Measurements from ENCODE around the gene FRMD1. TPM values are rescaled to one million over a fixed set of nuclear protein-coding genes. Genes with fewer than 3 reads are reported as not detected.

The FRMD1 gene
- total RNA-seq, 4 donors from 2014 or later, result 0.79 to 4.8 (median 1.7) TPM

DNA sequence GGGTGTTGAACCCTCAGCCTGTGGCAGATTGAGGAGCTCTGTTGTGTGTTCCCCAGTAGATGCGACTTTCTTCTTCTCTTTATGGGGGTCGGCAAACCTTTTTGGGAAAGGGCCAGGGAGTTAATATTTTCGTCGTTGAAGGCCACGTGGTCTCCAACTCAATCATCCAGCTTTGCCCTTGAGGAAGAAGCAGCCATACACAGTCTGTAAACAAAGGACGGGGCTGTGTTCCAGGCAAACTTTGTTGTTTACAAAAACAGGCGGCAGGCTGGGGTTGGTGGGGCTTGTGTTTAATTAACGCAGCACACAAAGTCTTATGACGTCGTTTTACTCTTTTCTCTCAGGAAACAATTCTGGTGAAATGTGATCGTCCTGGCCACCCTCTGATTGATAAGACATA is 61.4 kb downstream of the FRMD1 start:
- DNase-seq (ENCODE audit: low spot score), result no peak
- no peak for ATAC-seq (ENCODE audit: low FRiP score)
- TF ChIP-seq, protein P1, sequence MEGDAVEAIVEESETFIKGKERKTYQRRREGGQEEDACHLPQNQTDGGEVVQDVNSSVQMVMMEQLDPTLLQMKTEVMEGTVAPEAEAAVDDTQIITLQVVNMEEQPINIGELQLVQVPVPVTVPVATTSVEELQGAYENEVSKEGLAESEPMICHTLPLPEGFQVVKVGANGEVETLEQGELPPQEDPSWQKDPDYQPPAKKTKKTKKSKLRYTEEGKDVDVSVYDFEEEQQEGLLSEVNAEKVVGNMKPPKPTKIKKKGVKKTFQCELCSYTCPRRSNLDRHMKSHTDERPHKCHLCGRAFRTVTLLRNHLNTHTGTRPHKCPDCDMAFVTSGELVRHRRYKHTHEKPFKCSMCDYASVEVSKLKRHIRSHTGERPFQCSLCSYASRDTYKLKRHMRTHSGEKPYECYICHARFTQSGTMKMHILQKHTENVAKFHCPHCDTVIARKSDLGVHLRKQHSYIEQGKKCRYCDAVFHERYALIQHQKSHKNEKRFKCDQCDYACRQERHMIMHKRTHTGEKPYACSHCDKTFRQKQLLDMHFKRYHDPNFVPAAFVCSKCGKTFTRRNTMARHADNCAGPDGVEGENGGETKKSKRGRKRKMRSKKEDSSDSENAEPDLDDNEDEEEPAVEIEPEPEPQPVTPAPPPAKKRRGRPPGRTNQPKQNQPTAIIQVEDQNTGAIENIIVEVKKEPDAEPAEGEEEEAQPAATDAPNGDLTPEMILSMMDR (IDR thresholded peaks at IDR 0.05), result no peak

GRCh38 chr6:168016721-168017525 is 62.1 kb downstream of the FRMD1 start:
- DNase-seq (ENCODE audit: low spot score), result no peak
- TF ChIP-seq, protein P1 (IDR thresholded peaks at IDR 0.05), result no peak
- ATAC-seq (ENCODE audit: low FRiP score), result no peak

DNA sequence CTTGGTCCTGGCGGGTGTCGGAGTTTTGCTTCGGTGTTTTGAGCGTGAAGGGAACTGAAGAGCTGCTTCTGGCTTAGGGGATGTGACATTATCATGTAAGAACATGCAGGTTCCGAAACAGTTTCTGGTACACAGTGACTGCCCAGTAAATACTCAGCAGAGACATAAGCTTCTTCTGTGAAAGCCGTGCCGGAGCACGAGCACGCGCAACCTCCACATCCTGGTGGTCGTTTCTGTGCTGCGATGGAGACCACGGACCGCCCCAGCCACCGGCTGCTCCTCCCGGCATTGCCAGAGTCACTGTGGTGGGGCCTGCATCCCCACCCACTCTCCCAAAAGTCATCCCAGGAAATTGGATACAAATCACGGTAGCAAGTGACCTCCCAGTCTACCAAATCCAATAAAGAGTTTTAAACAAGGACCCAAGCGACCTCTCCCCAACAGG is 62.8 kb downstream of the FRMD1 start:
- TF ChIP-seq, protein P1 (IDR thresholded peaks at IDR 0.05), result no peak
- ATAC-seq (ENCODE audit: low FRiP score), result no peak

GRCh38 chr6:168015482-168016175 is 63.4 kb downstream of the FRMD1 start:
- no peak for DNase-seq (ENCODE audit: low spot score)
- TF ChIP-seq, protein P1 (IDR thresholded peaks at IDR 0.05), result no peak
- ATAC-seq (ENCODE audit: low FRiP score), result no peak

More for the DNA sequence above, 62.8 kb downstream of the FRMD1 start:
- no peak for DNase-seq (ENCODE audit: low spot score)

GRCh38 chr6:168015009-168015408 is 64.0 kb downstream of the FRMD1 start:
- ATAC-seq (ENCODE audit: low FRiP score) (no peak), DNase-seq (ENCODE audit: low spot score) (no peak)
- TF ChIP-seq, protein P1 (IDR thresholded peaks at IDR 0.05), result no peak

GRCh38 chr6:168014428-168014827 is 64.6 kb downstream of the FRMD1 start:
- ATAC-seq (ENCODE audit: low FRiP score) (no peak), DNase-seq (ENCODE audit: low spot score) (no peak)
- TF ChIP-seq, protein P1 (IDR thresholded peaks at IDR 0.05), result no peak

All from omental fat pad (tissue), 4 donors.